Endothelial cell of umbilical vein (primary cell): ENCODE measurements around the gene WRAP73. TPM values are rescaled to one million over a fixed set of nuclear protein-coding genes. Genes with fewer than 3 reads are reported as not detected.
"Not testable (repeated sequence)": the region's sequence is repeated elsewhere in the genome, so short reads cannot be mapped to it uniquely, and the experiment has no call there.

Experiments used
- BruUV-seq: library from RNA; stranded (reverse); fragments of 400-500 nt; replicated peaks from 2 replicates; lab custom pipeline; 2021; lab: Mats Ljungman, UMichigan
- CTCF ChIA-PET: fragments of 300-600, 350-600 bp; sonication (Branson Sonifier 250); formaldehyde crosslinking; loops from one replicate; lab custom pipeline; 2021; ENCODE audit warnings: antibody characterized with exemption, inconsistent platforms; lab: Charles Lee
- POLR2A ChIA-PET: fragments of 300-600, 350-600 bp; sonication (Branson Sonifier 250); formaldehyde crosslinking; loops from one replicate; lab custom pipeline; 2021; ENCODE audit warnings: antibody characterized with exemption, inconsistent platforms; lab: Charles Lee
- DNase-seq: peaks from one replicate; pipeline ENCODE4 v3.0.0-alpha.2; 2011; ENCODE audit warnings: low read depth, low spot score
- FAIRE-seq: peaks from 2 replicates; lab custom pipeline; 2011; peaks lifted over from hg19 to GRCh38; lab: Jason Lieb, UNC
- H2AFZ ChIP-seq: 2 replicates; pipeline ENCODE4 v1.6.0; 2012; ENCODE audit warnings: low read depth, low read length, control low read depth, inconsistent platforms
- H3K27ac ChIP-seq: 2 replicates; pipeline ENCODE4 v1.5.1; 2011; ENCODE audit warnings: low read depth, mild to moderate bottlenecking, control low read depth, low read length, moderate library complexity; ENCODE audit not compliant: insufficient read depth
- H3K27me3 ChIP-seq, 2 experiments: 2 replicates each; pipeline versions ENCODE4 v1.6.0 to v1.6.1; 2011; ENCODE audit warnings: low read length in 2 of 2, mixed read lengths in 1 of 2; ENCODE audit not compliant: control insufficient read depth in 2 of 2, insufficient read depth in 2 of 2
- H3K36me3 ChIP-seq, 2 experiments: 2 replicates in 1 of 2; 3 replicates in 1 of 2; pipeline ENCODE4 v1.5.1; 2011; ENCODE audit warnings: low read length in 2 of 2, mild to moderate bottlenecking in 1 of 2, moderate library complexity in 1 of 2; ENCODE audit not compliant: control insufficient read depth in 2 of 2, insufficient read depth in 2 of 2; ENCODE audit errors: extremely low read depth in 1 of 2
- H3K4me1 ChIP-seq: 3 replicates; pipeline ENCODE4 v1.5.1; 2011; ENCODE audit warnings: mild to moderate bottlenecking, low read length; ENCODE audit not compliant: control insufficient read depth, insufficient read depth; ENCODE audit errors: extremely low read depth
- H3K4me2 ChIP-seq: 2 replicates; pipeline ENCODE4 v1.6.1; 2011; ENCODE audit warnings: low read length, control low read depth, mixed read lengths; ENCODE audit not compliant: insufficient read depth
- H3K4me3 ChIP-seq, 3 experiments: fragments of 200-600 bp in 1 of 3; sonication (generic), shearing (Covaris generic) in 1 of 3; replicated peaks in 1 of 3; 2 replicates each; pipeline ENCODE4 v1.5.1; 2011 to 2016; ENCODE audit warnings: control low read depth in 3 of 3, low read length in 3 of 3, mild to moderate bottlenecking in 2 of 3, inconsistent platforms in 1 of 3, low read depth in 1 of 3, moderate library complexity in 1 of 3; ENCODE audit not compliant: insufficient read depth in 1 of 3
- H3K79me2 ChIP-seq: 2 replicates; pipeline ENCODE4 v1.6.0; 2012; ENCODE audit warnings: low read length, inconsistent platforms; ENCODE audit not compliant: control insufficient read depth, insufficient read depth
- H3K9ac ChIP-seq: replicated peaks from 2 replicates; pipeline ENCODE3; 2011; ENCODE audit warnings: low read length, control low read depth; ENCODE audit not compliant: insufficient read depth; ENCODE audit errors: extremely low read depth
- H3K9me1 ChIP-seq: replicated peaks from 3 replicates; pipeline ENCODE4 v1.6.0; 2011; ENCODE audit warnings: mild to moderate bottlenecking, low read length; ENCODE audit not compliant: control insufficient read depth, insufficient read depth; ENCODE audit errors: extremely low read depth
- H3K9me3 ChIP-seq: replicated peaks from 2 replicates; pipeline ENCODE4 v1.5.1; 2012; ENCODE audit warnings: low read length, inconsistent platforms; ENCODE audit not compliant: control insufficient read depth, insufficient read depth
- H4K20me1 ChIP-seq: replicated peaks from 2 replicates; pipeline ENCODE3; 2011; ENCODE audit warnings: mild to moderate bottlenecking, low read length; ENCODE audit not compliant: control insufficient read depth, insufficient read depth; ENCODE audit errors: extremely low read depth
- FOS ChIP-seq: IDR thresholded peaks from 2 replicates; pipeline ENCODE4 v1.6.1; 2011; ENCODE audit warnings: mild to moderate bottlenecking, low read length, moderate library complexity, borderline replicate concordance; ENCODE audit not compliant: insufficient read depth
- MYC ChIP-seq: IDR thresholded peaks from one replicate; pipeline ENCODE4 v1.6.1; 2011; ENCODE audit warnings: mild to moderate bottlenecking, low read depth, low read length
- POLR2AphosphoS5 ChIP-seq: IDR thresholded peaks from 2 replicates; pipeline ENCODE4 v1.6.1; 2012; ENCODE audit warnings: low read depth, mild to moderate bottlenecking, control low read depth, low read length, moderate library complexity; ENCODE audit not compliant: insufficient read depth
- dilution Hi-C: fragments of 300-500 bp; cut with MboI; formaldehyde crosslinking; loops from one replicate; pipeline ENCODE4 v1.15.0; 2019; ENCODE audit warnings: low sequenced_read_pairs; ENCODE audit not compliant: extremely low pct_ligation_motif_present
- intact Hi-C: fragments of 100-400 bp; cut with micrococcal nuclease; formaldehyde crosslinking; loops from one replicate; pipeline ENCODE4 v1.10.0; 2022
- polyA plus RNA-seq, 4 experiments: library from polyadenylated mRNA; depleted of rRNA in 3 of 4; stranded (reverse) in 3 of 4; unstranded in 1 of 4; fragments of >200 nt; gene quantifications; 2 replicates each; pipeline versions ENCODE4 v1.2.1 to v1.2.3, GENCODE V29; 2011 to 2012; ENCODE audit warnings: missing spikeins in 1 of 4
- total RNA-seq: library from RNA; stranded (reverse); gene quantifications from 2 replicates; pipeline ENCODE4 v1.2.3, GENCODE V29; 2021
- TF ChIP-seq, protein P1 (sequence below): IDR thresholded peaks from 2 replicates; pipeline ENCODE4 v1.6.1; 2011; ENCODE audit not compliant: insufficient read depth, insufficient read length

WRAP73 gene
- total and polyA plus RNA-seq, 2 donors (not counting 3 experiments of a cell fraction or from before 2014, with no cell fraction given): 23.0 to 50.7 TPM

DNA sequence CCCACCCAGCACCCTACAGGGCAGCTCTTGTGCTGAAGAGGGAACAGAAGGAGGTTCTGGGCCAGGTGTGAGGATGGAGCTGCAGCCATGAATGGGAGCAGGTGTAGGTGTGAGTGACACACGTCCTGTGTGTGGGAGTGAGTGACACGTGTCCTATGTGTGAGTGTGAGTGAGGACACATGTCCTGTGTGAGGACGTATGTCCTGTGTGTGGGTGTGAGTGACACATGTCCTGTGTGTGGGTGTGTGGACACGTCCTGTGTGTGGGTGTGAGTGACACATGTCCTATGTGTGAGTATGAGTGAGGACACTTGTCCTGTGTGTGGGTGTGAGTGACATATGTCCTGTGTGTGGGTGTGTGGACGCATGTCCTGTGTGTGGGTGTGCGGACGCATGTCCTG lies 65.0 kb downstream of the WRAP73 start:
- dilution Hi-C loops: no loop called here
- TF ChIP-seq FOS: no peak
- TF ChIP-seq, protein P1, sequence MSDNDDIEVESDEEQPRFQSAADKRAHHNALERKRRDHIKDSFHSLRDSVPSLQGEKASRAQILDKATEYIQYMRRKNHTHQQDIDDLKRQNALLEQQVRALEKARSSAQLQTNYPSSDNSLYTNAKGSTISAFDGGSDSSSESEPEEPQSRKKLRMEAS: no peak
- TF ChIP-seq MYC: no peak
- no peak for TF ChIP-seq POLR2AphosphoS5

DNA sequence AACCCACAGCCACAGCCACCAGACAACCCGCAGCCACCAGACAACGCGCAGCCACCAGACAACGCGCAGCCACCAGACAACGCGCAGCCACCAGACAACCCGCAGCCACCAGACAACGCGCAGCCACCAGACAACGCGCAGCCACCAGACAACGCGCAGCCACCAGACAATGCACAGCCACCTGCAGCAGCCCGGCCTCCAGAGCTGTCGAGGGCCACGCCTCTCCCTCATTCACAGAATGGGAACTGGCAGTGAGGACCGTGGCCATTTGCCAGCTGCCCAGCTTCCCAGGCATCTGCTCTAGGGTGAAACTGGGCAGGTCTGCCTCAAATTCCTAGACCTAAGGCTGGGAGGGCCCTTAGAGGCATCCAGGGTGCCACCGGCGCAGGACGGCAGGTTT lies 66.2 kb downstream of the WRAP73 start:
- dilution Hi-C loops, H3K79me2 ChIP-seq: not testable (repeated sequence)

More for the DNA sequence above, 65.0 kb downstream of the WRAP73 start:
- ChIA-PET CTCF (interaction anchor here (1.5 kb wide), 1 partner anchor 34 kb away, joined by 7 read pairs; no protein-coding TSS in a partner anchor), POLR2A (no interaction called here)
- intact Hi-C loops: no loop called here
- H3K9me3 ChIP-seq: no peaks in the 10 kb centered on the region
- no peak overlapping the region for H3K9ac ChIP-seq
- no peak overlapping the region for H3K4me2 ChIP-seq
- DNase-seq (no peak), FAIRE-seq (no peak)
- H3K27ac ChIP-seq: no peak overlapping the region
- H3K9me1 ChIP-seq: no peaks in the 10 kb centered on the region
- H3K79me2 ChIP-seq: no peaks in the 10 kb centered on the region
- no peaks in the 10 kb centered on the region for H4K20me1 ChIP-seq
- H3K4me1 ChIP-seq: peaks cover 1% of the 10 kb centered on the region
- H3K4me3 ChIP-seq: no peak overlapping the region
- no peaks in the 10 kb centered on the region for H3K36me3 ChIP-seq
- no TSS peak for BruUV-seq
- no peak overlapping the region for H2AFZ ChIP-seq
- no peaks in the 10 kb centered on the region for H3K27me3 ChIP-seq

More for the DNA sequence above, 66.2 kb downstream of the WRAP73 start:
- H3K36me3 ChIP-seq, H4K20me1 ChIP-seq, H3K9me1 ChIP-seq, H2AFZ ChIP-seq, H3K4me1 ChIP-seq, DNase-seq, H3K27ac ChIP-seq, BruUV-seq, H3K27me3 ChIP-seq, FAIRE-seq, H3K9me3 ChIP-seq, H3K9ac ChIP-seq, H3K4me3 ChIP-seq, POLR2A ChIA-PET, intact Hi-C loops, H3K4me2 ChIP-seq: not testable (repeated sequence)
- CTCF ChIA-PET: interaction anchor here (0.7 to 1.5 kb wide), 2 partner anchors 17 to 35 kb away, joined by 3 to 7 read pairs; no protein-coding TSS in a partner anchor
